GM18508 (cell line): Measurements from ENCODE around the gene FFAR3.
A peak's percentile ranks its signal among the peaks of the same experiment; 100 is the strongest.

Source experiments
- ATAC-seq: cut with Tn5 transposase; IDR thresholded peaks from one replicate; pipeline ENCODE4 v1.9.1; 2021; ENCODE audit warnings: moderate number of reproducible peaks; ENCODE audit not compliant: insufficient read depth, unreplicated experiment

The FFAR3 gene

GRCh38 chr19:35329323-35329722 is 28.9 kb upstream of the FFAR3 start:
- no peak for ATAC-seq

DNA sequence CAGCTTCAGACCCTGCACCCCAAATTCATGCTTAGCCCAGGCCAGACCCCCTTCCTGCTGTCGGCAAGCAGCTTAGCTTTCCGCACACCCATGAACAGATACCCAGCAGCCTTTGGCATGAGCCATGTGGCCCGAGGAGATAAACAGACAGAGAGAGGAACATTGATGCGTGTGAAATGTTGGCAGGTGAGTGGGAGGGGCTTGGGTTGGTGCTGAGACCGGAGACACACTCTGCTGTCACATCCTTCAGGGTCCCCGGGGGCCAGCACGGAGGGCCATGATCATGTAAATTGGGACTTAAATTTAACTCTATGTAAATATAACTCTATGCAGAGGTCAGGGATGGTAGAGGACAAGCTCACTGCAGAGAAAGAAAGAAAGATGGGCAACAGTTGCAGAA is 27.8 kb upstream of the FFAR3 start:
- peak; percentile 35 for ATAC-seq

- ATAC-seq, result no peak
Observed at GRCh38 chr19:35331551-35332214, 26.6 kb upstream of the FFAR3 start.

GRCh38 chr19:35332817-35333216 is 25.4 kb upstream of the FFAR3 start:
- ATAC-seq, result no peak

- ATAC-seq, result no peak
Observed at GRCh38 chr19:35334144-35334753, 24.0 kb upstream of the FFAR3 start.

DNA sequence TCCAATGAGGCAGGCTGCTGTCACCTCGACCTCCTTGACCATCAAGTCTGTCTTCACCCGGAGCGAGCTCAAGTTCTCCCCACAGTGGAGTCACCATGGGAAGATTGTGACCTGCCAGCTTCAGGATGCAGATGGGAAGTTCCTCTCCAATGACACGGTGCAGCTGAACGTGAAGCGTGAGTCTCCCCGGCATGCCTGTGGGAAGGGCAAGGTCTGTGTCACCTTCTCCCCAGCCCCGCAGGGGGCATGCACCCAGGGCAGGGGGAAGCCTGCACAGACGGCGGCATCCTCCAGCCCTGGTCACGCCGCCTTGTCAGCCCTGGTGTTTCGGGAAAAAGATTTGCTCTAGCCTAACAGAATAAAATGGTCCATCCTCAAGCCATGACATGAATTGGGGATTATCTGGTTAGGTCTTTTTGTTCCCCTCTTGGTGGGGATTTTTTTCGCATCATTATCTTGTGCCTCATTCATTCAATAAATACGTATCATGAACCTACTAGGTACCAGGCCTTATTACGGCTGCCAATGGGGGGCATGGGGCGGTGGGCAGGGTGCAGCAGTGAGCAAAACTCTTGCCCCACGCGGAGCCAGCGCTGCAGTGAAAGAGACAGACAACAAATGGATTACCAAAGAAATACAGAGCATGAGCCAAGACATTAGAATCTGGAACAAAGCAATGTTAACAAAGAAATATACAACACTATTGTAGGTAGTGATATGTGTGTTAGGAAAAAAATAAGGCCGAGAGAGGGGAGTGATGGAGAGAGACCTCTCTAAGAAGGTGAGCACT is 21.9 kb upstream of the FFAR3 start:
- no peak for ATAC-seq

DNA sequence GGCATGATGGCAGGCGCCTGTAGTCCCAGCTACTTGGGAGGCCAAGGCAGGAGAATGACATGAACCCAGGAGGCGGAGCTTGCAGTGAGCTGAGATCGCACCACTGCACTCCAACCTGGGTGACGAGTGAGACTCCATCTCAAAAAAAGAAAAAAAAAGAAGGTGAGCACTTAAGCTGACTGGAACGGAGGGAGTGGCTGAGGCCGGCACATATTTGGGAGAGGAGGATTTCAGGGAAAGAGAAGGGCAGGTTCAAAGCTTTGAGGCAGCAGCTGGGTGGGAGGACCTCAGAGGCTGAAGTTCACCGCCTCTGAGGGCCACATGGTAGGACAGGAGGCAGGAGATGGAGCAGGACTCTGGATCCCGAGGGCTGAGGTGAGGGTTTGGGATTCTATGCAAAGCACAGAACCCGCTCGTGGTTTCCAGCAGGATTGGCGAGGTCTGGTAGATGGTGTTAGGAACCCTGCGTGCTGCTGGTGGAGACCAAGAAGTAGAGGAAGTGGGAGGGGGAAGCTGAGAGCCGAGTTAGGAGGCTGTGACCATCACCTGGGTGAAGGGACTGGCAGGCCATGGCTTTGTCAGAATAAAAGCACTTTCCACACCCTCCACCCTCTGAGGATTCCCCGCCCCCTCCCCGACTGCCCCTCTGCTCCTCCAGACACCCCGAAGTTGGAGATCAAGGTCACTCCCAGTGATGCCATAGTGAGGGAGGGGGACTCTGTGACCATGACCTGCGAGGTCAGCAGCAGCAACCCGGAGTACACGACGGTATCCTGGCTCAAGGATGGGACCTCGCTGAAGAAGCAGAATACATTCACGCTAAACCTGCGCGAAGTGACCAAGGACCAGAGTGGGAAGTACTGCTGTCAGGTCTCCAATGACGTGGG is 20.9 kb upstream of the FFAR3 start:
- no peak for ATAC-seq

- no peak for ATAC-seq
Observed at GRCh38 chr19:35337984-35338296, 20.3 kb upstream of the FFAR3 start.

DNA sequence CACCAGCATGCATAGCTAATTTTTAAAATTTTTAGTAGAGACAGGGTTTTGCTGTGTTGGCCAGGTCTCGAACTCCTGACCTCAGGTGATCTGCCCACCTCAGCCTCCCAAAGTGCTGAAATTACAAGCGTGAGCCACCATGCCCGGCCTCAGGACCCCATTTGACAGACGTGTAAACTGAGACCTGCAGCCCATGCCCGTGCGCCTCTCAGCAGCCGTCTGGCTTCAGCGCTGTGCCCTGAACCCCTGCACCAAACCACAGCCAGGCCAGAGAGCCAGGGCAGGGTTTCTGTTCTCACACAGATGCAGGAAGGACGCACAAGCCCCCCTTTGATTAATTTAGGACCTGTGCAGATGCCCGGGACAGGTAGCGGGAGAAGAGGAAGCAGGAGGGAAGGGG is 17.8 kb upstream of the FFAR3 start:
- ATAC-seq, result no peak

GRCh38 chr19:35341006-35341405 is 17.3 kb upstream of the FFAR3 start:
- ATAC-seq, result no peak

GRCh38 chr19:35341565-35342225 is 16.6 kb upstream of the FFAR3 start:
- ATAC-seq, result no peak

- ATAC-seq, result no peak
Observed at GRCh38 chr19:35342430-35342829, 15.8 kb upstream of the FFAR3 start.

GRCh38 chr19:35344511-35345031 is 13.7 kb upstream of the FFAR3 start:
- ATAC-seq, result no peak

DNA sequence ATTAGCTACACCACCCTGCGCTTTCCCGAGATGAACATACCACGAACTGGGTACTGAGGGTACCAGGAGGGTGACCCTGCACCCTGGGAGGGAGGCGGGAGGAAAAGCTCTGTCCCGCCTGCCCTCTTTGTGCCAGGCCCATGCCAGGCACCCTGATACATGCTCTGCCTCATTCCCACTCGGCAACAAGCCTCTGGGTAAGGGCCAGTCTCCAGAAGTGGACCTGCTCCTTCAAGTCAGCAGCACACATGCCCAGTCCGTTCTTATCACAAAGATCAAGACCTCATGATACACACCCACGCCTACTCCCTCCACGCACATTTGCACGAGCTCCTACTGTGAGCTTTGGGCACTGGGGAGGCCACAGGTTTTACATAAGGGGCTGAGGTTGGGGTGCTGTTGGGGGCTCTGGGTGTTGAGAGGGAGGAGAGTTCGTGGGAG is 12.6 kb upstream of the FFAR3 start:
- no peak for ATAC-seq

DNA sequence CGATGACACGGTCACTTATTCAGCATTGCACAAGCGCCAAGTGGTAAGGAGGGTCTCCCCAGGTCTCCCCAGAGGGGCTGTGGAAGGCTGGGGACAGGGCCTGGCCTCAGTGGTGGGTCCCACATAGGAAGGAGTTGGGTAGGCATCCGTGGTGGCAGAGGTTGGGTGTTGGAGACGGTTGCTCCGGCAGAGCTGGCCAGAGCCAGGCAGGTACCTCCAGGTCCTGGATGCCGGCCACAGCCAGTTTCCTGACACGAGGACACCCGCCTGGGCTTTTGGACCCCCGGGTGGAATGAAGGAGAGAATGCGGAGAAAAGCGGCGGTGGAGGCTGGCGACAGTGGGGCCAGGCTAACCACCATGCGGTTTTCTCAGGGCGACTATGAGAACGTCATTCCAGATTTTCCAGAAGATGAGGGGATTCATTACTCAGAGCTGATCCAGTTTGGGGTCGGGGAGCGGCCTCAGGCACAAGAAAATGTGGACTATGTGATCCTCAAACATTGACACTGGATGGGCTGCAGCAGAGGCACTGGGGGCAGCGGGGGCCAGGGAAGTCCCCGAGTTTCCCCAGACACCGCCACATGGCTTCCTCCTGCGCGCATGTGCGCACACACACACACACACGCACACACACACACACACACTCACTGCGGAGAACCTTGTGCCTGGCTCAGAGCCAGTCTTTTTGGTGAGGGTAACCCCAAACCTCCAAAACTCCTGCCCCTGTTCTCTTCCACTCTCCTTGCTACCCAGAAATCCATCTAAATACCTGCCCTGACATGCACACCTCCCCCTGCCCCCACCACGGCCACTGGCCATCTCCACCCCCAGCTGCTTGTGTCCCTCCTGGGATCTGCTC is 11.8 kb upstream of the FFAR3 start:
- no peak for ATAC-seq

- ATAC-seq, result no peak
Observed at GRCh38 chr19:35347171-35347929, 10.9 kb upstream of the FFAR3 start, which contains the start of gene FFAR1. Gene FFAR1 (plus strand): TSS chr19:35347902. CDS start chr19:35351552, 3,650 bp downstream.

DNA sequence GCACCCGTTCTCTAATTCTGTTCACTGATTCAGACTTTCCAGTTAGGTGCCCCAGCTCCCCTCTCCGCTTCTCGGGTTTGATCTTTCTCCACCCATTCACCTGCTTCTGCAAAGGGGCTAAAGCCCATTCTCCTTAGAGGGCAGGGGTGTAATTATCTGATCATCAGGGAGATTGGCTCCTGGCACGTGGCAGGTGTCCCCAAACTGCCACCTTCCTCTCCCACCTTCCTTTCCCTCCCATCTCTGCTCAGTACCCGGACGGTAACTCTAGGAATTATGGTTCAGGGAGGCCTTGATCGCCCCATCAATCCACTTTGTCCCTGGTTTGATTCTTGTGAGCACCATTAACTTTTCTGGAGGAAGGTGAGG is 10.3 kb upstream of the FFAR3 start:
- no peak for ATAC-seq

GRCh38 chr19:35348911-35349611 is 9.2 kb upstream of the FFAR3 start:
- ATAC-seq, result no peak
